ENCODE data around the gene SLC35G6. TPM values are rescaled to one million over a fixed set of nuclear protein-coding genes. Genes with fewer than 3 reads are reported as not detected.

SLC35G6 gene
- total and polyA plus RNA-seq, 4 donors, result not detected

GRCh38 chr17:7484067-7484918 lies 3.0 kb downstream of the SLC35G6 start, which contains the start of gene POLR2A (continued):
- TF ChIP-seq ZBTB33 (IDR thresholded peaks at IDR 0.05), result peak; percentile 84

- Histone ChIP-seq H3K27ac (ENCODE audit: low read depth in 1 of 2, low read length in 2 of 2) (peak overlapping the region; percentile 73 to 99), H3K9me3 (ENCODE audit: control insufficient read depth in 4 of 4, low read length in 3 of 4) (no peaks in the 10 kb centered on the region), H3K9ac (ENCODE audit: low read depth in 1 of 2, low read length in 2 of 2) (peak overlapping the region; percentile 30 to 85), H3K36me3 (ENCODE audit: control insufficient read depth in 4 of 4, insufficient read depth in 3 of 4, low read depth in 1 of 4, low read length in 3 of 4) (peaks cover 0 to 1% (median 0%) of the 10 kb centered on the region in 4 donors), H3K4me3 (ENCODE audit: low read depth in 1 of 3, low read length in 3 of 3) (peak overlapping the region; percentile 58 to 76 (median 64)), H3K4me1 (ENCODE audit: control insufficient read depth in 4 of 4, insufficient read depth in 4 of 4, low read length in 3 of 4) (peaks cover 11 to 46% (median 30%) of the 10 kb centered on the region in 4 donors), H3K27me3 (ENCODE audit: control insufficient read depth in 4 of 4, insufficient read depth in 4 of 4, low read length in 3 of 4) (no peaks in the 10 kb centered on the region)
- TF ChIP-seq HNF4A (conservative IDR thresholded peaks at IDR 0.05) (peak in 1 of 2 donors; percentile 1), GABPA (IDR thresholded peaks at IDR 0.05 in 1 of 2, conservative IDR thresholded peaks at IDR 0.05 in 1 of 2) (no peak), RAD21 (IDR thresholded peaks at IDR 0.05) (peak; percentile 65 to 73), SP1 (IDR thresholded peaks at IDR 0.05) (no peak)
- DNase-seq (ENCODE audit: low spot score), result no peak
- 0% methylated on average over 19 of the region's 19 CpGs for WGBS
These were observed 3.7 kb downstream of the SLC35G6 start for GRCh38 chr17:7484919-7485377.

GRCh38 chr17:7486181-7486580 lies 4.9 kb downstream of the SLC35G6 start:
- Histone ChIP-seq H3K9ac (ENCODE audit: low read depth in 1 of 2, low read length in 2 of 2) (peak overlapping the region in 1 of 2 donors; percentile 45), H3K4me1 (ENCODE audit: control insufficient read depth in 4 of 4, insufficient read depth in 4 of 4, low read length in 3 of 4) (peaks cover 9 to 47% (median 26%) of the 10 kb centered on the region in 4 donors), H3K27ac (ENCODE audit: low read depth in 1 of 2, low read length in 2 of 2) (no peak overlapping the region)

More at GRCh38 chr17:7486181-7486580, 4.9 kb downstream of the SLC35G6 start:
- no peaks in the 10 kb centered on the region for H3K9me3 ChIP-seq (ENCODE audit: control insufficient read depth in 4 of 4, low read length in 3 of 4)
- peaks cover 0 to 4% (median under 1%) of the 10 kb centered on the region in 4 donors for H3K36me3 ChIP-seq (ENCODE audit: control insufficient read depth in 4 of 4, insufficient read depth in 3 of 4, low read depth in 1 of 4, low read length in 3 of 4)
- peak overlapping the region in 1 of 3 donors; percentile 33 for H3K4me3 ChIP-seq (ENCODE audit: low read depth in 1 of 3, low read length in 3 of 3)
- DNase-seq (ENCODE audit: low spot score), result no peak
- no peak for TF ChIP-seq RAD21 (IDR thresholded peaks at IDR 0.05)
- no peak for TF ChIP-seq CTCF (IDR thresholded peaks at IDR 0.05; ENCODE audit: low read depth, low read length, missing input control)
- no peak for TF ChIP-seq FOXA1 (IDR thresholded peaks at IDR 0.05)
- TF ChIP-seq GABPA (IDR thresholded peaks at IDR 0.05 in 1 of 2, conservative IDR thresholded peaks at IDR 0.05 in 1 of 2), result no peak
- TF ChIP-seq RXRA (IDR thresholded peaks at IDR 0.05), result no peak
- no peaks in the 10 kb centered on the region for H3K27me3 ChIP-seq (ENCODE audit: control insufficient read depth in 4 of 4, insufficient read depth in 4 of 4, low read length in 3 of 4)
- WGBS, result 52% methylated on average over 3 of the region's 3 CpGs

Measured in liver (tissue), 9 donors.